Activated CD4-positive, alpha-beta T cell treated with anti-CD3 and anti-CD28 coated beads for 1 hour (primary cell): Measurements from ENCODE around the gene PDXK.

ENCODE experiments used
- DNase-seq: peaks from one replicate; pipeline ENCODE4 v3.0.0-alpha.2; 2020

PDXK gene

DNA sequence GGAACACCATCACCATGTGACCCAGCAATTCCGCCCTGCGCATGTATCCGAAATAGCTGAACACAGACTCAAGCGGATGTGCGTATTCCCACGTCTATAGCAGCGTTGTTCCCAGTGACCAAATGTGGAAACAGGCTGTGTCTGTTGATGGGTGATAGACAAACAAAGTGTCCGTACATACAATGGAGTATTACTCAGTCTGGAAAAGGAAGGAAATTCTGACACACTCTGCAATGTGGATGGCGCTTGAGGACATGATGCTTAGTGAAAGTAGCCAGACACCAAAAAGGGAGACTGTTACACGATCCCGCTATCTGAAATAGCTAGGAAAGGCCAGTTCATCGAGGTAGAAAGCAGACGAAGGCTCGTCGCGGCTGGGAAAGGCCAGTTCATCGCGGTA is 25.8 kb downstream of the PDXK start:
- no peak for DNase-seq

DNA sequence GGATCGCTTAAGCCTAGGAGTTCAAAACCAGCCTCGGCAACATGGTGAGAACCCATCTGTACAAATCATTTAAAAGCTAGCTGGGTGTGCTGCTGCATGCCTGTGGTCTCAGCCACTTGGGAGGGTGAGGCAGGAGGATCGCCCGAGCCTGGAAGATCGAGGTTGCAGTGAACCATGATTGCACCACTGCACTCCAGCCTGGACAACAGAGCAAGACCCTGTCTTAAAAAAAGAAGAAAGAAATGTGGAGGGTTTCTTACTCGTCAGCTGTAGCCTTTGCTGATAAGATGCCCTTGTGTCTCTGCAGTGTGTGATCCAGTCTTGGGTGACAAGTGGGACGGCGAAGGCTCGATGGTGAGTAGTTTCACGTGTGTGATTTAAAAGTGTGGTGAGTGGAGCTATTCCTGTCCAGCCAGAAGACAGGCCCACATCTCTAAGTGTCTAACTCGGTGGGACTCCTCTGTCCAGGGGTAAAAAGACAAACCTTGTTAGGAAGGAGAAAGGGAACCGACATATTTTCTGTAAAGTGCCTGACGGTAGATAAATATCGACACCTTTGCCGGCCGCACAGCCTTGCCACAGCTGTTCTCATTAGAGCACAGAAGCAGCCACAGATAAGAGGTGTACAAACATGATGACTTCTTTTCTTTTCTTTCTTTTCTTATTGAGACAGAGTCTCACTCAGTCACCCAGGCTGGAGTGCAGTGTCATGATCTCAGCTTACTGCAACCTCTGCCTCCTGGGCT is 27.0 kb downstream of the PDXK start:
- no peak for DNase-seq

DNA sequence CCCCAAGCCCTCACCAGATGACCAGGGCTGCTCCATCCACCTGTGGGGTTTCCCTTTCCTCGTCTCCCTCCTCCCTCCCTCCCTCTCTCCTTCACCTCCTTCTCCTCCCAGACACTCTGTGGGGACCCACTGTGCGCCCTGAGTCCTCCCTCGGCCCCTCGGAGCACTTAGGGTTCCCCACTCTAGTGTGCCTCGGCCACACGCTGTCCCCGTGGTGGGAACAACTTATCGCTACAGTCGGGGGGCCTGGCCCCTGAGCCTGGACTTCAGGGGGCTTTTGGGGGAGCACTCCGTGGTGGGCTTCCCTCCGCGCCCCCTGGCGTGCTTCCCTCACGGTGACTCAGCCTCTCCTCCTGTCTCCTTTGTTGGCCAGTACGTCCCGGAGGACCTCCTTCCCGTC is 29.7 kb downstream of the PDXK start:
- no peak for DNase-seq

DNA sequence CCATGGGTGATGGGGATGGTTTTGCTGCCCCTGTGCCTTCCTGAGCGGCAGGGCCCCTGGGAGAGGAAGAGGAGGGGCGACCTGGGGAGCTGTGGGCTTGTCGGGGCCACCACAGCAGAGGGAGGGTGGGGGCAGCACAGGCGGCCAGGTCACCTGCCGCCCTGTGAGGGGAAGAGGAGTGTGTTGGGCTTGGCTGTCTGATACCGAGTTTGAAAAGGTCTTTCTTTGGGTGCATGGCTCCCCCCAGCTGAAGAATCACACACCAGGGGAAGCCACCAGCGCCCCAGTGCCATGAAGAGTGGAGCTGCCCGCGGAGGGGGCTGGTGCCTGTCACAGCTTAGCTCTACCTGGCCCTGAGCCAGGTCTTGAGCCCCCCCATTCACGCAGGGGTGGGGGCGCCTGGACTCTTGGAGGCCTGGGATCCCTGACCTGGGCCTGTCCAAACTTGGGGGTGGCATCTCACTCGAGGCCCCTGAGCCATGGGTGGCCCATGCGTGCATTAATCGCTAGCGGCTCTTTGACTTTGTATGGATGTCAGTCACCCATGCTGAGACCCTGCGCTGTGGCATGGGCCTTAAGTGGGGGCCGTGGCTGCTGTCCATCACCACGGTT is 30.8 kb downstream of the PDXK start:
- no peak for DNase-seq

DNA sequence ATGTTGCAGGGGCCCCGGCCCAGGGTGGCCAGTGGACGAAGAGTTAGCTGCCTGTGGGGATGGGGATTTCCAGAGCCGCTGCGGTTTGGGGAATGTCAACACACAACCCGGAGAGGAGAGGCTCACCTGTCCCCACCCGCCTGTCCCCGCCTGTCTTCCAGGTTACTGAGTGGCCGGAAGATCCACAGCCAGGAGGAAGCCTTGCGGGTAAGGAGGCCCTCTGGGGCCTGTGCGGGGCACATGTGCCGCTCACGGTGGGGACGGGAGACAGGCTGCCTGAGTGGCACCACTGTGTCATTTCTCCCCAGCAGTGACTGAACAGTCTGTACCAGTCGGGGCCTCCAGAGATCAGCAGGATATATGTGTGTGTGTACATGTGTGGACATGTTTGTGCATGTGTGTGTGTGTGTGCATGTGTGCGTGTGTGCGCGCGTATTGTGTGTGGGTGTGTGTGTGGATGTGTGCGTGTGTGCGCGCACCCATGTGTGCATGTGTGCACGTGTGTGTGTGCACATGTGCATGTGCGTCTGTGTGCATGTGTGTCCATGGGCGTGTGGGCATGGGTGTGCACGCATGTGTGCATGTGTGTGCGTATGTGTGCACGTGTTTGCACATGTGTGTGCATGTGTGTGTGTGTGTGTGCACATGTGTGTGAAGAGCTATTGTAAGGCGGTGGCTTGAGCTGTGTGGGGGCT is 31.6 kb downstream of the PDXK start:
- no peak for DNase-seq

DNA sequence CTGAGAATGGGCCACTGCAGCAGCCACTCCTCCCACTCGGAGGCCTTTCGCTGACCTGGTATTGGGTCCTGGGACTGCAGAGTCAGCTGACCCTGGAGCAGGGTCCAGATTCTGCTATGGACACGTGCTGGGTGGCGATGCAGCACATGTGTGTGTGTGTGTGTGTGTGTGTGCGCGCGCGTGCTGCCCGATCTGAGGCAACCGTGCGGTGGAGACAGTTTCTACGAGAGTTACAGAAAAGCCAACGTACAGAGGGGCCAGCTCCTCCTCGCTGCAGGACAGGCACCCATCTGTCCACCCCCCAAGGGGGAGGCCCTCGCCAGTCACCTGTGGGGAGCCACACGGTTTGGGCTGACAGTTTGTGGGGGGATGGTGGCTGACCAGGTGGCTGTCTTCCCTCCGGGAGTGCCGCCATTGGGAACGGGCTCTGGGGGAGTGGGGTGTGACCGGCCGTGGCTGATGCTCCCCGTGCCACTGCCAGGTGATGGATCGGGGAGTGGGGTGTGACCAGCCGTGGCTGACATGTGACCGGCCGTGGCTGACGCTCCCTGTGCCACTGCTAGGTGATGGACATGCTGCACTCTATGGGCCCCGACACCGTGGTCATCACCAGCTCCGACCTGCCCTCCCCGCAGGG is 33.1 kb downstream of the PDXK start:
- no peak for DNase-seq

DNA sequence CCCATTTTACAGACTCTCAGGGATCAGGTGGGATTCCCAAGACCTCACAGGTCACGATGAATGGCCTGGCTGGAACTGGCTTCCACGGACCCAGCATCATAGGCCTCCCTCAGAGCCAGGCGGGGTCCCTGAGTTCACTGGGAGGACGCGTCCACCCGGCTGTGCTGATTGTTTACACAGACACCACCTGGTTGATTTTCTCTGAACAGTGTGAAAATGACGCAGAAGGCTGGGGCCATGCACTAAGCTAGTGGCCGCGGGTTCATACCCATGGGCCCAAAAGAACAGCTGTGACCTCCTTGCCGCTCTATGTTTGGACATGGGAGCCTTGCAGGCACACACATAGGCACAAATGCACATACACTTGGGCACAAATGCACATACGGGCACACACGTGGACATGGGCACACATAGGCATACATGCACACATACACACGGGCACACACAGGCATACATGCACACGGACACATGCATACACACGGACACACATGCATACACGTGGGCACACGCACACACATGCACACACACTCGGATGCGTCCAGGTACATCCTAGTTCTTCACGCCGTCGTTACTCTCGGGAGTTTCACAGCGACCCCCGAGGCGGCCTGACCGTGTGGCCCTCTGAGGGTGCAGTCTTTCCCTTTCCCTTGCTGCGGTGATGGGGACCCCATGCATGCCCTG is 34.0 kb downstream of the PDXK start:
- DNase-seq = no peak

DNA sequence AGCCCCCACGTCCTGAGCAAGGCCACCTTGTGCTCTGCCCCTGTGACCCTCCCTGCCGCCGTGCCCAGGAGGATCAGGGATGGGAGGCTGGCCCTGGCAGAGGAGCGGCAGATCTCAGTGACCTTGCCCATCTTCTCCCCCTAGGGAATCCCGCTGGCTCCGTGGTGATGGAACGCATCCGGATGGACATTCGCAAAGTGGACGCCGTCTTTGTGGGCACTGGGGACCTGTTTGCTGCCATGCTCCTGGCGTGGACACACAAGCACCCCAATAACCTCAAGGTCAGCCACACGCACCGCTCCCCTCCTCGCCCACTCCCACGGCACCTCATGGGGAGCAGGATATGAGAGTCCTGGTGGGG is 34.5 kb downstream of the PDXK start:
- no peak for DNase-seq

DNA sequence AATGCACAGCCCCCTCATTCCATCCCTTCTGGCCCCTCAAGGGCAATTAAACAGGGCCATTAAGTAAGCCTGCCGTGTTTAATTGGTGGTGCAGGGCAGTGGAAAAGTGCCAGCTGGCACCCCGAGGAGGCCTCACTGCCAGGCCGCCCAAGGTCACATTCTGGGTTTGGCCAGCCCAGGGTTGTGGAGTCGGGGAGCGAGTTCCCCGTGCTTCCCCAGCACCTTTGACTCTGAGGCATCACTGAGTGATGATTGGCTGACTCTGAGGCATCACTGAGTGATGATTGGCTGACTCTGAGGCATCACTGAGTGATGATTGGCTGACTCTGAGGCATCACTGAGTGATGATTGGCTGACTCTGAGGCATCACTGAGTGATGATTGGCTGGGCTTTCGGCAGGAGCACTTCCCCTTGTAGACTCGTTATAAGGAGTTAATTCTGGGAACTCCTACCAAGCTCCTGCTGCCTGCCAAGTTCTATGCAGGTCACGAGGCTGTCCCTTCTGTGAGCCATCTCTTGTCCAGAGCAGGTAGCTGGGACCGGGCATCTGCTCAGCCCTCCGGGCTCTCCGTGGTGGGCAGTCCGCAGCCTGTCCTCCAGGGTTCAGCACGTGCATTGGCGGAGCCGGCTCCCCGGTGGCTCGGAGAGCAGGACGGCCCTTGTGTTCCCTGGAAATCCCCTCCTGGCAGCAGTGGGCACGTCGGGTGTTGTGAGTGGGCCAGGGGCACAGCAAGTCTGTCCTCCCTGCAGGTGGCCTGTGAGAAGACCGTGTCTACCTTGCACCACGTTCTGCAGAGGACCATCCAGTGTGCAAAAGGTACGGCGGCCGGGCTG is 36.2 kb downstream of the PDXK start:
- DNase-seq = no peak

DNA sequence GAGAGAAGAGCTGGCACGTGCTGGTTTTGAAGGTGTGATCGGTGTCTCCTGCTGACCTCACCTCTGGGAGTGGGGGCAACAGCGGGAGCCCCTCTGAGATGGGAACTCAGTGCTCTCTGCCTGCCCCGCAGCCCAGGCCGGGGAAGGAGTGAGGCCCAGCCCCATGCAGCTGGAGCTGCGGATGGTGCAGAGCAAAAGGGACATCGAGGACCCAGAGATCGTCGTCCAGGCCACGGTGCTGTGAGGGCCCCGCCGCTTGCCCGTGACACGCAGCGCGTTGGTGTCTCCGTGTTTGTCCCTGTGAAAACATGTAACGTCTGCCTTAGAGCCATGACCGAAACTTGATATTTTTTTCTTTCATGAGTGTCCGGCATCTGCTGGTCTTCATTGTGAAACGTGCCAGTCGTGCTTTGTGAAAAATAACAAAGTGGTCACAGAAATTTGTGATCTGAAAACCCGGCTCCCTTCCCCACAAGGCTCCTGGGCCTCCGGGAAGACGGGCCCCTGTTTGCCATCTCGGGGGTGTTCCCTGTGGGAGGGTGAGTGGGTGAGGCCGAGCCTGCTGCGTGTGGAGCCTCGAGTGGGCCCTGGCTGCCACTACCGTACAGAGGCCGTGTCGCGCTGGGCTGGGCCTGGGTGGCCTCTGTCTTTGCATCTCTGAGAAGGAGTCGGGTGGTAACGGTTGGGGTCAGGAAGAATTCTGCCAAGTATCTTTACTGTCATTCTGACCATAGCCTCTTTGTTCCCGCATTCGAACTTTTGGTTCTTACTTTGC is 37.1 kb downstream of the PDXK start:
- DNase-seq = no peak

DNA sequence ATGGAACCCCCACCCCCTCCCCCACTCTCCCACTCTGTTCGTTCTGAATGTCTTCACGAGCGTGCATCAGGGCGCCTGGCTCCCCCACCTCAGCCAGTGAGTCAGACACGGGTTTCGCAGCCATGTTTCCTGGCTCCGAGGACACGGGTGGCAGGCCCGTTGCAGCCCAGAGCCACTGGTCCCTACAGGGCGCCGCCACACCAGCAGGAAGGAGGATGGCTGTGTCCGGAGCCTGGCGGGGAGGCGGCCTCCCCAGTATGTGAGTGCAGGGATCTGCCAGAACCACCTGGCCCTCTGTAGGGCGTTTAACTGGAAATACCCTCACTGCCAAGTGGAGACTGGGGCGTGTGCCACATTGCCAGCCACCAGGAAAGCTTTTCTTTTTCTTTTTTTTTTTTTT is 38.7 kb downstream of the PDXK start:
- DNase-seq = no peak

DNA sequence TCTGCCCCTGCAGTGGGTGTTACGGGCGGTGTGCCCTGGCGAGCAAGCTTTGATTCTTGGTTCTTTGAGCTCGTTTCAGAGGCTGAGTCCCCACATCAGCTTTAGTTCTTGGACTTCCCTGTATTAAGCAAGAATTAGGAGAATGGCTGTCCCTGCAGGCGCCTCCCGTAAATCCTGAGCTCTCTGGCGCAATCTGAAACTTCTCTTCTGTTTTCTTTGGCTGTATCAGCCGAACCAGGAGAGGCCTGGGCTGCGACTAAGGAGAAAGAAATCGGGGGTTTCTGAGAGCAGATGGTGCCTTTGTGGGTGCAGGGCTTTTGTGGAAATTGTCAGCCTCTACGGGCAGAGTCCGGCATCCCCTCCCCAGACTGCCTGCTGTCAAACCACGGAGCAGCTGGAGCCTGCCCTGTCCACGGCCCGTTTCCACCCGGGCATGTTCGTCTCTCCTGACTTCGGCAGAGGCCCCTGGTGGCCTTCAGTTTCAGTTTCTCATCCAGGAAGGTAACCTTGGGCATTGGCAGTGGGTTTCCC is 39.2 kb downstream of the PDXK start:
- no peak for DNase-seq

DNA sequence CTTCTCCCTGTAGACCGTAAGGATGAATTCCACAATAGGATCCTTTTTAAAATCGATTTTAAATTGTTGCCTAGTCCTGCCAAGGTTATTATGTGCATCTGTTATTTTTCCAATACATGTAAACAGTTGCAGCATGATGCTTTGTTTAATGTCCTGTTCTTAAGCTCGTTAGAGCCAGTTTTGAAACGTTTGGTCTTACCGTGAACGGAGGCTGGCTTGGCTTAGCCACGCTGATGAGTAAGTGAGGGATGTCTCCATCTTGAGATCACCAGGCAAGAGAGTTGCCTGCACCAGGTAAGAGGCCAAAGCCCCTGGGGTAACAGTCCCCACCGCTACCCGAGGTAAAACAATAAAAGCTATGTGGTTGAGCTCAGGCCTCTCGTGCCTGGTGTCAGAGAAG is 39.9 kb downstream of the PDXK start:
- DNase-seq = no peak

DNA sequence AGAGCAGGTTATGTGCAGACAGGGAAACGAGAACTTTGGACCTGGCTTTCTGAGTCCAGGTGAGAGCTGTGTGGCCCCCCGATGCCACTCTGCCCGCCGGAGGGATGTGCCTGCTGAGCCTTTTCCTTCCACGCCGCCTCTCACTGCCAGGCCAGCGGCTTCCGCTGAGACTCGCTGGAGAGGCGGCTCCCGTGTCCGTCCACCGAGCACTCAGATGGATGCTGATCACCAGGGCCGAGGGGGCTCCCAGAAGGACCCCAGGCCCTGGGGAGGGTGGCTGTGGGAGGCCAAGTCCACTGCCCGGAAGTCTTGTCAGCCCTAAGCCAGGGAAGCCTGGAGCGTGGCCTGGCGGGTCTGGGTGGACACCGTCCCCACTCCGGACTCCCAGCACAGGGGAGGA is 40.7 kb downstream of the PDXK start:
- no peak for DNase-seq

DNA sequence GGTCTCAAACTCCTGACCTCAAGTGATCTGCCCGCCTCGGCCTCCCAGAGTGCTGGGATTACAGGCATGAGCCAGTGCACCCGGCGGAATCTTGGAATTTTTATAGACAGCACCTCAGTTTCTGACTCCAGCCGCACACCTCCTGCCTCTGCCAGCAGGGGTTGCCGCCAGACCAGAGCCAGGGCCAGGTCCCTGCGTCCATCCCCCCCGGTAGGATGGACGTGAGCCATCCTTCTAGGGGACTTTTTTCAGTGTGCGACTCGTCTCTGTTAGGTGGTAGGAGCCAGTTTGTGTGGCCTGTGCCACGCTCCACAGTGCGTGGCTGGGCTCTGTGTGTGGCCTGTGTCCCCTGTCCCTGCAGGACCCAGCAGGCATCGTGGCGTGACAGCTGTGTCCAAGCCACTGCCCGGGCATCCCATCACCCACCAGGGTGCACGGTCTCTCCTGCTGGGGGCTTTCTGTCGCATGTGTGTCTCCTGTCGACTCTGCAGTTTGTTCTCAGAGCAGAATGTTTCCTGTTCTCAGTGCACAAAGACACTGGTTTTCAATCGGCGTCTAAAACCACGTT is 41.5 kb downstream of the PDXK start:
- DNase-seq = no peak

DNA sequence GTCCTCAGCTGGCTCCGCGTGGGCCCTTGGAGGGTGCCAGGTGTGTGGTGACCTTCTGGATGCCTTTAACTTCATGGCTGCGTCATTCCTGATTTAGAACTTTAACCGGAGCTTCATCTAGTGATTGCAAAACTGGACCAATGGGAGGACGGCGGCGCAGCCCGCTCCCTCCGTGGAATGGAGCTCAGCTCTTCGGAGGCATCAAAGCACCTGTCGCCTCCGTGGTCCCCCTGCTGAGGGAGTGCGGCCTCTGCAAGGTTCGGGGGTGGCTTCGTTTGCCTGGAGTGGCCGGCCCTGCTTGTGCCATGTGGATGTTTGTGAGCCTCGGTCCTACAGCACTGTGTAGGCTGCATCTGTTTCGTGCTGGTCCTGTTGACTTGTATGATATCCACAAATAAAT is 43.0 kb downstream of the PDXK start:
- DNase-seq = no peak

DNA sequence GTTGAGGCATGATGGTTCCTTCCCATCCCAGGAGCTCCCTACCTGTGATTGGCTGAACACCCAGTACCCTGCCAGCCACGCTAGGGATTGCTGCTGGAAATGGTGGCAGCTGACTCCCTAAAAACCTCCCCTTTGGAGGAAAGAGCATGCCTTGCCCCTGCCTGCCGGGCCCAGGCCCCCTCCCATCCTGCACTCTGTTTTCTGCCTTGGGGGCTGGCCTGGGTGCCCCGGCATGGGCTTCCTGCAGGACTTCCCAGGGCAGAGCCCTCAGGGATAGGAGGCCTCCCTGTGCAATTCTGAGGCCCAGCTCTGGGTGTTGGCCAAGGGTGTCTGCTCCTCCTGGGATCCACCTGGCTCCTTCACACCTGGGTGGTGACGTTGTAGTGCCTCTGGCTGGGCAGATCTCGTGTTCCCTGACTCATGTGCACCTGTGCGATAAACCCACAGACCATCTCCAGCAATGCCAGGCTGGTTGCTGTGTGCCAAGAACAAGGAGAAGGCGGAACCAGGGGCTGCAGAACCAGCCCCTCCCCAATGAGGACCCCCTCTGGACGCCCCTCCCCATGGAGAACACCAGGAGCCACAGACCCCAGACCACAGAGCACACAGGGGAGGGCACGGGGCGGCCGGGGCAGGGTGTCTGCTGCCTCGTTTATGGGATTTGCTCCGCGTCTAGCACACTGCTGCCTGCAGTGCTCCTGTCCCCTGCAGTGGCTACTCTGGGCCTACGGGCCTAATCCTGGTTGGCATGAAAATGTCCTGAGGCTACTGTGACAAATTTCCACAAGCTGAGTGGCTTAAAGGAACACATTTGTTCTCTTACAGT is 43.6 kb downstream of the PDXK start:
- DNase-seq = no peak

DNA sequence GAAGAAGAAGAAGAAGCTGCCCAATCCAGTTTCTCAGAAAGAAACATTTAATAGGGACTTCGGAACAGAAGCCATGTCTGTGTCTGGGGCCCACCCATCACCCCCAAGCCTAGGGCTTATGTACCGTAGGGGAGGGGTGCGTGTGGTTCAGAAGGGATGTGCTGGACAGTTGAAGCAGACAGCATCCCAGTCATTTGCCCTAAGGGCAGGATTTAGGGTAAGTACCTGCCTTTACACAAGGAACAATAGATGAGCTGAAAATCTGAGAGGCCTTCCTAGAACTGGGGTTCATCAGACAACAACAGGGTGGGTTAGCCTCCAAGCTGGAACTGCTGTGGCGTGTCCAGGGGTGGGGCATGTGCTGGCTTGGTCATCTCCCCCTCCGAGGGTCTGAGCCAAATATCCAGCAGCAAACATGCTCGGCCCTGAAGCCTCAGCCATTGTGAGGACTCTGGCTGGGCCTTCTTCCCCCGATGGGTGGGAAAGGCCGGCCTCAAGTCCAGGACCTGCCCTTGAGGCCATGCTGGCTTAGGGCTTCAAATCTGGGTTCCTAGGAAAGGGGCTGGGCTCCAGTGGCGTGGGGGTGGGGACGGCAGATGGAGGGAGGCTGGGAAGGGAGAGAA is 45.1 kb downstream of the PDXK start:
- DNase-seq = no peak
